Thymus (tissue), 11 donors: ENCODE measurements around the gene BCAS4. TPM values are rescaled to one million over a fixed set of nuclear protein-coding genes. Genes with fewer than 3 reads are reported as not detected.
A peak's percentile ranks its signal among the peaks of the same experiment; 100 is the strongest.
"Not testable (repeated sequence)": the region's sequence is repeated elsewhere in the genome, so short reads cannot be mapped to it uniquely, and the experiment has no call there.

Experiments
- DNase-seq, 9 donors: peaks; one replicate each; pipeline ENCODE4 v3.0.0-alpha.2; 2013; ENCODE audit warnings: low spot score in 9 of 9, low read depth in 6 of 9, missing footprints in 1 of 9
- H3K27ac ChIP-seq, 2 donors: one replicate each; pipeline ENCODE4 v1.5.1; 2013; ENCODE audit warnings: control low read depth in 1 of 2, low read depth in 1 of 2, low read length in 1 of 2, mild to moderate bottlenecking in 1 of 2, moderate library complexity in 1 of 2
- H3K27me3 ChIP-seq, 2 donors: one replicate each; pipeline ENCODE4 v1.5.1; 2013; ENCODE audit warnings: low read length in 1 of 2; ENCODE audit not compliant: control insufficient read depth in 2 of 2, insufficient read depth in 1 of 2
- H3K36me3 ChIP-seq, 2 donors: one replicate each; pipeline ENCODE4 v1.5.1; 2013; ENCODE audit warnings: low read length in 1 of 2, mild to moderate bottlenecking in 1 of 2, moderate library complexity in 1 of 2; ENCODE audit not compliant: control insufficient read depth in 2 of 2, insufficient read depth in 2 of 2
- H3K4me1 ChIP-seq, 2 donors: one replicate each; pipeline ENCODE4 v1.5.1; 2013; ENCODE audit warnings: low read length in 2 of 2; ENCODE audit not compliant: control insufficient read depth in 2 of 2, insufficient read depth in 2 of 2
- H3K4me3 ChIP-seq, 2 donors: one replicate each; pipeline ENCODE4 v1.5.1; 2013; ENCODE audit warnings: low read length in 2 of 2, control low read depth in 1 of 2, mild to moderate bottlenecking in 1 of 2
- H3K9me3 ChIP-seq, 2 donors: one replicate each; pipeline ENCODE4 v1.5.1; 2013; ENCODE audit warnings: low read length in 1 of 2, mild to moderate bottlenecking in 1 of 2; ENCODE audit not compliant: control insufficient read depth in 2 of 2, insufficient read depth in 1 of 2
- WGBS: extraction: QIAGEN DNeasy Blood & Tissue Kit; methylation state at CpG from one replicate; pipeline ENCODE4 v1.1.7; 2013; 5-methylcytosine and 5-hydroxymethylcytosine counted together
- polyA plus RNA-seq: library from polyadenylated mRNA; stranded (reverse); fragments of 200-250 nt; gene quantifications from one replicate; pipeline ENCODE4 v1.2.3, GENCODE V29; 2013
- total RNA-seq: library from RNA; stranded (reverse); fragments of 120-200 nt; gene quantifications from one replicate; pipeline ENCODE4 v1.2.4, GENCODE V29; 2013
- donor health status: healthy.

The BCAS4 gene
- total and polyA plus RNA-seq, 2 donors: 14.5 to 17.5 TPM

DNA sequence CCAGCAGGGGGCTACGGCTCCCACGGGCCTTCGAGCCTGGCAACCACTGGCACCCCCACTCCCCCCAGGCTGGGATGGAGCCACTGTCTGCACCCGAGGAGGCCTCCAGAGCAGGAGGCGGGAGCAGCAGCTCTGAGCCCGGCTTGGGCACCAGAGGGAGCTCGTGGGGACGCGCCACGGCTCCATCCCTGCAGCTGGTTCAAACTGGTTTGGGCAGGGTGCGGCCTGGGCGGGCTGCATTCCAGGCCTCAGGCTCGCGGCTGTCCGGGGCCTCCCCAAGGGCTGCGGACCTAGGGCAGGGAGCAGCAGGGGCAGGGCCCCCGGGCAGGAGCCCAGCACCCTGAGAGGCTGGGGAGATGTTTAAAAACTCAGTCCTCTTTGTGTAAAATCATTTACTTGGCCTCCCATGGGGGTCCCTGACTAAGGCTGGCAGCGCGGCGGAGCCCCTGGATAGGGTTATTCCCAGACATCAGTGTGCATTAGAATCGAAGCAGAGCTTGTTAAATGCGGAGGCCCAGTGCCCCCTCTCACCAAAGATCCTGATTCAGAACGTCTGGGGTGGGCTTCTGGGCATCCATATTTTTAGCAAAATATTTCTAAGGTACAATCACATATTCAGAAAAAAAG, 4.1 kb upstream of the BCAS4 start:
- H3K27ac ChIP-seq: peak overlapping the region; percentile 83 to 86
- H3K4me1 ChIP-seq: peaks cover 2 to 21% of the 10 kb centered on the region in 2 donors
- DNase-seq: peak in 8 of 9 donors; percentile 59 to 89 (median 76)
- peaks cover 6 to 23% of the 10 kb centered on the region in 2 donors for H3K27me3 ChIP-seq
- H3K36me3 ChIP-seq: no peaks in the 10 kb centered on the region
- WGBS: 24% methylated on average over 23 of the region's 23 CpGs
- H3K4me3 ChIP-seq: peak overlapping the region in 1 of 2 donors; percentile 25
- no peaks in the 10 kb centered on the region for H3K9me3 ChIP-seq

DNA sequence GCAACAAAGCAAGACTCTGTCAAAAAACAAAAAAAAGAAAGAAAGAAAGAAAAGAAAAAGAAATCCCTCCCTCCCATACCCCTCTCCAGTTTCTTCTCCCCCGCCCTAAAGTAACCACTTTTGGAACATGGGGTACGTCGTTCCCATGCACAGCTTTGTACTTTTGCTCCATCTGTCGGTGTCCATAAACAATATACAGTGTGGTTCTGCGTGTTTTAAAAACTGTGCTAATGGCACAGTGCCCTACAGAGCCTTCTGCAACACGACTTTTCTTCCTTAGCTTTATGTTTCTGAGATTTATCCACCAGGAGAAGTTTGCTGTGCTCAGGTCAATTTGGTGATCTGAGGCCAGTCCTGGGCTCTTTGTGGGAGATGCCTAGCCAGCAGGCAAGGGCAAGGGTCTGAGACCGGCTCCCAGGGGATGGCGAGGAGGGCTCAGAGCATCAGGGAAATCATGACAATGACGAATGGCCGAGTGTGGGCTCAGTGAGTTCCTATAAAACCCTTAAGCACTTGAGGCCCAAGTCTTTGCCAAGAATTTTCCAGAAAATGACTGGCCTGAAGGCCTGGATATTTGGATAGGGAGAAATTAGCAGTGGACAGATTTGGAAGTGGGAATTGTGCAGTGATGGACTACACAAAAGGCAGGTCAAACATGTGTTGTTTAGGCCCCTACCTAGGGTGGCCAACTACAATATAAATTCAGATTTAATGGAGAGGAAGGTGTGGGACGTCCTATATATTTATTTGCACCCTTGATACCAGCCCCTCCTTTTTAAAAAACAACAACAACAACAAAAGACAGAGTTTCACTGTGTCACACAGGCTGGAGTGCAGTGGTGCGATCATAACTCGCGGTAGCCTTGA, 1.9 kb upstream of the BCAS4 start:
- Histone ChIP-seq H3K4me3 (no peak overlapping the region), H3K9me3 (no peaks in the 10 kb centered on the region), H3K36me3 (no peaks in the 10 kb centered on the region), H3K4me1 (peaks cover 4 to 23% of the 10 kb centered on the region in 2 donors), H3K27ac (no peak overlapping the region), H3K27me3 (peaks cover 6 to 23% of the 10 kb centered on the region in 2 donors)
- DNase-seq: no peak
- WGBS: 92% methylated on average over 14 of the region's 14 CpGs

DNA sequence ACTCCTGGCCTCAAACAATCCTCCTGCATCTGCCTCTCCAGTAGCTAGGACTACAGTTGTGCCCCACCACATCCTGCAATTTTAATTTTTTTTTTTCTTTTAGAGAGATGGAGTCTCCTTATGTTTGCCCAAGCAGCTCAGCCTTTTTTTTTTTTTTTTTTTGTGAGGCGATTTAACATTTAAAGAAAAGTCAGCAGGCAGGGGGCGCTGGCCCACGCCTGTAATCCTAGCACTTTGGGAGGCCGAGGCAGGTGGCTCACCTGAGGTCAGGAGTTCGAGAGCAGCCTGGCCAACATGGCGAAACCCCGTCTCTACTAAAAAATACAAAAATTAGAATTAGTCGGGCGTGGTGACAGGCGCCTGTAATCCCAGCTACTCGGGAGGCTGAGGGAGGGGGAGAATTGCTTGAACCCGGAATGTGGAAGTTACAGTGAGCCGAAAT, 1.3 kb upstream of the BCAS4 start:
- DNase-seq: peak in 2 of 9 donors; percentile 26 to 49
- not testable (repeated sequence) for H3K27ac ChIP-seq, H3K9me3 ChIP-seq, H3K4me3 ChIP-seq, H3K36me3 ChIP-seq
- Histone ChIP-seq H3K4me1 (peaks cover 4 to 23% of the 10 kb centered on the region in 2 donors), H3K27me3 (peaks cover 6 to 23% of the 10 kb centered on the region in 2 donors)
- WGBS: 70% methylated on average over 13 of the region's 13 CpGs

DNA sequence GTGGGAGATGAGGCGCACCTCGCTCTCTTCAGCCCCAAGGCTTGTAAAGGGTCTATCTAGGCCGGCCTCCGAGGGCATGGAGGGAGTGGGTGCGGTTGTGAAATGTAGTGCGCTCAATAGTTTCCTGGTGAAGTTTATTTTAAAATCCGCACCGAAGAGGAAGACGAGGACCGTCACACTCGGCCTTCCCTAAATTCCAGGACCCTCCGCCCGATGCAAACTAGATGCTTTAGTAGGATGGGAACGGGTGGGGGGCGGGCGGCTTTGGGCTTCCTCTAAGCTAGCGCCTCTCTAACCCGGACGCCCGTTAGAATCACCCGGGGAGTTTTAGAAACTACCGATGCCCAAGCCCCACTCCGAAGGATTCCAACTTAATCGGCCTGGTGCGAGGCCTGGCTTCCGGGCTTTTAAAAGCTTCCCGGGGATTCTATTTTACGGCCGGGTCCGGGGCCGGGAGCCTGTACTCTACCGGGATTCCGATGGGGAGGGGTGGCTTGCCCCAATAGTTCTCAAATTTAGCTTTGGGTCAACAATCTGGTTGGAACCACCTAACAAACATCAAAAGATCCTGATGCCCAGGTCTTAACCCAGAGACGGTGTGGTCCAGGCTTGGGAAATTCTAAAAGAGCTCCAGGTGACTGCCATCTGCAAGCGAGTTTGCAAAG, 548 bp upstream of the BCAS4 start:
- Histone ChIP-seq H3K36me3 (no peaks in the 10 kb centered on the region), H3K4me1 (peaks cover 4 to 23% of the 10 kb centered on the region in 2 donors), H3K9me3 (no peaks in the 10 kb centered on the region), H3K27me3 (peaks cover 6 to 23% of the 10 kb centered on the region in 2 donors), H3K4me3 (peak overlapping the region; percentile 26 to 86), H3K27ac (peak overlapping the region in 1 of 2 donors; percentile 52)
- DNase-seq: peak in 1 of 9 donors; percentile 19
- 5% methylated on average over 35 of the region's 35 CpGs for WGBS

DNA sequence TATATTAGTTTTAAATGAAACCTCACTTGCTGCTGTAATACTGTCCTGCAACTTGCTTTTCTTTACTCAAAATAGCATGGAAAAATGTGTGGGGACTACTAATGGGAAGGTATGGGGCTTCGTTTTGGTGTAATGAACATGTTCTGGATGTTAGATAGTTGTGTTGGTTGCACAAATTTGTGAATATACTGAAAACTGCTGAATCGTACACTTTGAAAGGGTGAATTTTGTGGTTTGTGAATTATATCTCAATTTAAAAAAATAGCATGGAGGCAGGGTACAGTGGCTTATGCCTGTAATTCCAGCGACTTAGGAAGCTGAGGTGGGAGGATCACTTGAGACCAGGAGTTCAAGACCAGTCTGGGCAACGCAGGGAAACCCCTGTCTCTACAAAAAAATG, 2.3 kb downstream of the BCAS4 start:
- Histone ChIP-seq H3K27ac (no peak overlapping the region), H3K4me1 (peaks cover 4 to 12% of the 10 kb centered on the region in 2 donors), H3K4me3 (no peak overlapping the region), H3K36me3 (no peaks in the 10 kb centered on the region), H3K27me3 (peaks cover 6 to 23% of the 10 kb centered on the region in 2 donors), H3K9me3 (no peaks in the 10 kb centered on the region)
- no peak for DNase-seq
- 95% methylated on average over 4 of the region's 4 CpGs for WGBS

DNA sequence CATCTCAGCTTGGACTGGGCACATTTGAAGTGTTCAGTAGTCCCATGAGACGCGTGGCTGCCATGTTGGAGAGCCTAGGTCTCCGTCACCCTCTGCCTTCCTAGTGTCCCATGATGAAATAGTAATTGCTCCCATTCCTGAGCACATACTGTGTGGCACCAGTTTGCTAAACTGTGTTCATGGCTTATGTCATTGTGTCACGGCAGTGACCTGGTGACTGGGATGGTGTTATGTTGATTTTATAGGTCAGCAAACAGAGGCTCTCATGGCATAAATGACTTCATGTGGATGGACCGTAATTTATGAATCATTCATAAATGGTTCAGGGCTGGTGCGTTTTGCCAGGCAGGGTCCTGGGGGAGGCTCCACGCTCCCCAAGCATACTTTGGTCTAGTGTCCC, 3.8 kb downstream of the BCAS4 start:
- H3K4me1 ChIP-seq: peaks cover 4 to 12% of the 10 kb centered on the region in 2 donors
- no peaks in the 10 kb centered on the region for H3K9me3 ChIP-seq
- H3K4me3 ChIP-seq: no peak overlapping the region
- no peak for DNase-seq
- no peaks in the 10 kb centered on the region for H3K36me3 ChIP-seq
- 93% methylated on average over 7 of the region's 7 CpGs for WGBS
- peaks cover 6 to 14% of the 10 kb centered on the region in 2 donors for H3K27me3 ChIP-seq
- no peak overlapping the region for H3K27ac ChIP-seq

DNA sequence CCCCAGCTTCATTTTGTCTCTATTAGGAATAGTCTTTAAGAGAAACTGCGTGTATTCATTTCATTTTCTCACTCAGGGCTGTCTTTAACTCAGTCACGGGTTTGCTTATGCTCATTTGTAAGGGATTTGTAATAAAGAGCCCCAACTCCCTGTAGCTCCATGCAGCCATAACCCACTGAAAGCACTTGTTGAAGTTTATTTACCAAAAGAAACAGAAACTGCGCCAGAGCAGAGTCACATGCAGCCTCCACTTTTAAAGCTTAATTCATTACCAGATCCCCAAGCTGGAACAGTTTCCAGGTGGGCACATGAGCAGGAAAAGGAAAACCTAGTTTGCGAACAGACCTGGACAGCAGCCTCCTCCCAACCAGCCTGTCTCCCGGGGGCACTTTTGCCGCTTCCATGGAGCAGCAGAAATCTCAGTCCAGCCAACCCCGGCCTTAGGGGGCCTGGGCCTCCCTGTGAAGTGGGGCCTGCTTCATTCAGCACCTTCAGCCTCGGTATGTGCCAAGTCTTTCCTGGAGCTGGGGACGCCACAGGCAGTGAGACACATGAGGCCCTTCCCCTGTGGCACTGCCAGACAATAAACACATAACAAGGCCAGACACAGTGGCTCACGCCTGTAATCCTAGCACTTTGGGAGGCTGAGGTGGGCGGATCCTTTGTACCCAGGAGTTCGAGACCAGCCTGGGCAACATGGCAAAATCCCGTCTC, 4.5 kb downstream of the BCAS4 start:
- H3K9me3 ChIP-seq: no peaks in the 10 kb centered on the region
- peaks cover 3 to 7% of the 10 kb centered on the region in 2 donors for H3K27me3 ChIP-seq
- H3K4me1 ChIP-seq: peaks cover 4 to 8% of the 10 kb centered on the region in 2 donors
- DNase-seq: no peak
- 94% methylated on average over 13 of the region's 13 CpGs for WGBS
- peak overlapping the region in 1 of 2 donors; percentile 56 for H3K27ac ChIP-seq
- H3K36me3 ChIP-seq: no peaks in the 10 kb centered on the region
- no peak overlapping the region for H3K4me3 ChIP-seq

DNA sequence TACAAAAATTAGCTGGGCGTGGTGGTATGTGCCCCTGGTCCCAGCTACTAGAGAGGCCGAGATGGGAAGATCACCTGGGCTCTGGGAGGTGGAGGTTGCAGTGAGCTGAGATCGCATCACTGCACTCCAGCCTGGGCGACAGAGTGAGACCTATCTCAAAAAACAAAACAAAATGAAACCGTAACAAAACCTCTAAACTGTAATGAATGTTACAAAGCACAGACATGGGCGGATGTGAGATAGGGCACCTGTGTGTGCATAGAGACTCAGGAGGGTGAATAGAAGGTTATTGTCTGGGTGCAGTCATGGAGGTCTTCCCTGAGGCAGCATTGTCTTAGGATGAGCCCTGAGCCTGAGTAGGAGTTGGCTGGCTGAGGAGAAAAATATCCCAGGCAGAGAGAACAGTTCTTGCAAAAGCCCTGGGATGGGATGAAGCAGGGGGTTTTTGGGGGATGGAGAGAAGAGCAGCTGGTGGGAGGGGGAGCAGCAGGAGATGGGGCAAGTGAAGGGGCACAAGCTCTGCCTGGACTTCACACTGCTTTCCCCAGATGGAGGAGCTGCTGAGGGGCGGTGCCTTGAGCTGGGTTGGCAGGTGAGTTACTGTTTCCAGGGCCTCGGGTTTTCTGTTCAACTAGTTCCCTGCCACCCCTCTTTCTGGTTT, 5.2 kb downstream of the BCAS4 start:
- peaks cover 6 to 10% of the 10 kb centered on the region in 2 donors for H3K4me1 ChIP-seq
- no peaks in the 10 kb centered on the region for H3K36me3 ChIP-seq
- no peaks in the 10 kb centered on the region for H3K9me3 ChIP-seq
- no peak overlapping the region for H3K4me3 ChIP-seq
- H3K27me3 ChIP-seq: peaks cover 0 to 2% of the 10 kb centered on the region in 2 donors
- H3K27ac ChIP-seq: no peak overlapping the region
- WGBS: 94% methylated on average over 8 of the region's 8 CpGs
- DNase-seq: no peak
